Muscle layer of colon (tissue), 2 donors: Measurements from ENCODE around the gene KCNIP1.

Experiments used
- H3K27ac ChIP-seq: one replicate; pipeline ENCODE4 v1.7.0; 2013; ENCODE audit warnings: low read depth, mild to moderate bottlenecking, low read length, moderate library complexity
- H3K27me3 ChIP-seq, 2 donors: one replicate each; pipeline ENCODE4 v1.7.0; 2013; ENCODE audit warnings: low read length in 2 of 2, mild to moderate bottlenecking in 2 of 2; ENCODE audit not compliant: insufficient read depth in 2 of 2, control insufficient read depth in 1 of 2
- H3K36me3 ChIP-seq: one replicate; pipeline ENCODE4 v1.7.0; 2013; ENCODE audit warnings: mild to moderate bottlenecking, low read length; ENCODE audit not compliant: insufficient read depth
- H3K4me1 ChIP-seq: one replicate; pipeline ENCODE4 v1.7.0; 2013; ENCODE audit warnings: mild to moderate bottlenecking, low read length; ENCODE audit not compliant: insufficient read depth
- H3K4me3 ChIP-seq, 2 donors: one replicate each; pipeline ENCODE4 v1.7.0; 2013; ENCODE audit warnings: low read length in 2 of 2, low read depth in 1 of 2, mild to moderate bottlenecking in 1 of 2, moderate library complexity in 1 of 2
- H3K9ac ChIP-seq: one replicate; pipeline ENCODE4 v1.7.0; 2013; ENCODE audit warnings: low read length
- H3K9me3 ChIP-seq: one replicate; pipeline ENCODE4 v1.7.0; 2013; ENCODE audit warnings: mild to moderate bottlenecking, low read length
- donor health status: abdominal sarcoma.
- donor health status: Adenocarcinoma of cecum.

KCNIP1 gene

DNA sequence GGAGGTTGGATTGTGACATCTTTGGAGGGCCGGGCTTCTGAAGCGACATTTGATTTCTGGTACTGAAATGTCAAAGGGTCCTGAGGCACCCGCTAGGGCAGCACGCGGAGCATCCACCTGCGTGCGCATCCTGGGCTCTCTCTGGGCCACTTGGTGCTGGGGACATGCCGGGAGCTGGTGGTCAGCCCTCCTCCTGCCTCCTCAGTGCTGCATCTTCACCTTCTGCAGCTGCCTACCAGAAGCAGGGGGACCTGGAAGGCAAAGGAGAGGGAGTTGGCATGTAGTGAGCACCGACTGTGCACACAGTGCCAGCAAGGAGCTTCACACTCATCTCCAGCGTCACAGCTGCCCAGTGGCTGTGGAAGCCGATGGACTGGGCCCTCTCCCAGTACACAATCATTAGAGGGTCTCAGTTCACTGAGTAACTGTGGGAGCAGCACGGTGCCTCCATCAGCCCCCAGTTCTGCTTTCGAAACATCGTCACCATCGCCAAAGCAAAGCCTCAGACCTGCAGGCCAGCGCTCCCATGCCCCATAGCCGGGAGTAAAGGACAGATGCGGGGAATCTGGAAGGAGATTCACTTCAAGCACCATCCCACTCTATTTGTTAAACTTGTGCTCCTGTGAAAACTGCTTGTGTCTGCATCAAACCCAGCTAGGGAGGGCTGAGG is 138.4 kb downstream of the KCNIP1 start:
- Histone ChIP-seq H3K27me3 (peaks cover 4 to 5% of the 10 kb centered on the region in 2 donors), H3K9me3 (no peaks in the 10 kb centered on the region), H3K4me3 (no peak overlapping the region), H3K36me3 (no peaks in the 10 kb centered on the region), H3K4me1 (no peaks in the 10 kb centered on the region), H3K27ac (no peak overlapping the region), H3K9ac (no peak overlapping the region)

DNA sequence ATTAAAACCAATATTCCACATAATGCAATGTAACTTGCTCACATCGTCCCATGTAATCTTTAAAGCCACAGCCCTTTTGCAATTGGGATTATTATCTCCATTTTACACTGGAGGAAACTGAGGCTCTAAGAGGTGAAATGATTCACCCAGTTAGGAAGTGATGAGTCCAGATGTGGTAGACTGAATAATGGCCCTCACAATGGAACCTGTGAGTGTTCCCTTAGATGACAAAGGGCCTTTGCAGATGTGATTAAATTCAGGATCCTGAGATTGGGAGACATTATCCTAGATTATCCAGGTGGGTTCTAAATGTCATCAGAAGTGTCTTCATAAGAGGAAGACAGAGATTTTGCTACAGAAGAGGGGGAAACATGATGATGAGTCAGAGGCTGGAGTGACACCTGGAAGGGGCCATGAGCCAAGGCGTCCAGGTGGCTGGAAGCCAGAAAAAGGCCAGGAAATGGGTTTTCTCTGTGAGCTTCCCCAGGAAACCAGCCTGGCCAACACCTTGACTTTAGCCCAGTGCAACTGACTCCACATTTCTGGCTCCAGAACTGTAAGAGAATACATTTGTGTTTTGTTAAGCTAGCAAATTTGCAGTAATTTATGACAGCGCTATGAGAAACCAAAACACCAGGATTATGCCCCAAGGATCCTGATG is 139.1 kb downstream of the KCNIP1 start:
- no peak overlapping the region for H3K4me3 ChIP-seq
- H3K9me3 ChIP-seq, result no peaks in the 10 kb centered on the region
- H3K36me3 ChIP-seq, result no peaks in the 10 kb centered on the region
- no peak overlapping the region for H3K9ac ChIP-seq
- H3K27ac ChIP-seq, result no peak overlapping the region
- H3K4me1 ChIP-seq, result no peaks in the 10 kb centered on the region
- H3K27me3 ChIP-seq, result peaks cover 4 to 5% of the 10 kb centered on the region in 2 donors

DNA sequence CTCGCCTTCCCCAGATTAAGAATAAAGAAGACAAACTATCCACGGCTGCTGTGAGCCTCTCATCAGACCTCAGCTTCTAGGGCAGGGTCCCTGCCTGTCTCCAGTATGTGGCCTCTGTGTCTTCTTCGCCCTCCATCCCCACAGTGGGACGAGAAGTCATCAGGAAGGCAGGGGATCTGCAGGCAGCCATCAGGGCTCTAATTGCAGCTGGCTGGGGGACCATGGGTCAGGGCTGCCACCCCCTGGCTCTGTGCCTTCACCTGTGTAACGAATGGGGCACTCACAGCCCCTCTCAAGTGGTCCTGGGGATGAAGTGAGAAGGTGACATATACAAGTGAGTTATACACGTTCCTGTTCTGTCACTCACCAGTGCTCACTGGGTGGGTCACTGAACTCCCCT is 139.8 kb downstream of the KCNIP1 start:
- no peaks in the 10 kb centered on the region for H3K4me1 ChIP-seq
- H3K4me3 ChIP-seq, result no peak overlapping the region
- peaks cover 4 to 5% of the 10 kb centered on the region in 2 donors for H3K27me3 ChIP-seq
- H3K9me3 ChIP-seq, result no peaks in the 10 kb centered on the region
- no peak overlapping the region for H3K9ac ChIP-seq
- no peak overlapping the region for H3K27ac ChIP-seq
- no peaks in the 10 kb centered on the region for H3K36me3 ChIP-seq

DNA sequence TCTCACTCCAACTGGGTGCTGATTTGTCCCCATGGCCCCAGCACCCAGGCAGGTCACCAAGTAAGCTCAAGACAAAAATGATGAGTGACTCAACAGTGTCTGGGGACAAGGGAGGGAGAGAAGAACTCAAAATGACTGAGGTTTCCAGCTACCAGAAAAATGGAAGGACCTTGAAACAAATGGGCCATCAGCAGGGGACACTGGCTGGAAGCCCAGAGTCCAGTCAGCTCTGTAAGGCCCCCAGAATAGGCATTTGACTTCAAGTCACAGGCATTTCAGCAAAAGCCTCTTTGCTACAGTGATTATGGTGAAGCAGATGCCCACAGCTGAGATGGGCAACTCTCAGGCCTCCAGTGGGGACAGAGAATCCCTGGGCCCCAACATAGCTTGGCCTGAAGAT is 140.7 kb downstream of the KCNIP1 start:
- H3K4me1 ChIP-seq, result no peaks in the 10 kb centered on the region
- no peak overlapping the region for H3K9ac ChIP-seq
- H3K9me3 ChIP-seq, result no peaks in the 10 kb centered on the region
- H3K27ac ChIP-seq, result no peak overlapping the region
- H3K4me3 ChIP-seq, result no peak overlapping the region
- no peaks in the 10 kb centered on the region for H3K36me3 ChIP-seq
- H3K27me3 ChIP-seq, result peaks cover 4 to 5% of the 10 kb centered on the region in 2 donors

- H3K9me3 ChIP-seq, result no peaks in the 10 kb centered on the region
- no peak overlapping the region for H3K4me3 ChIP-seq
- H3K9ac ChIP-seq, result no peak overlapping the region
- no peaks in the 10 kb centered on the region for H3K27me3 ChIP-seq
- H3K4me1 ChIP-seq, result no peaks in the 10 kb centered on the region
- H3K27ac ChIP-seq, result no peak overlapping the region
- H3K36me3 ChIP-seq, result no peaks in the 10 kb centered on the region
These were observed 144.7 kb downstream of the KCNIP1 start for GRCh38 chr5:170648541-170648940.

DNA sequence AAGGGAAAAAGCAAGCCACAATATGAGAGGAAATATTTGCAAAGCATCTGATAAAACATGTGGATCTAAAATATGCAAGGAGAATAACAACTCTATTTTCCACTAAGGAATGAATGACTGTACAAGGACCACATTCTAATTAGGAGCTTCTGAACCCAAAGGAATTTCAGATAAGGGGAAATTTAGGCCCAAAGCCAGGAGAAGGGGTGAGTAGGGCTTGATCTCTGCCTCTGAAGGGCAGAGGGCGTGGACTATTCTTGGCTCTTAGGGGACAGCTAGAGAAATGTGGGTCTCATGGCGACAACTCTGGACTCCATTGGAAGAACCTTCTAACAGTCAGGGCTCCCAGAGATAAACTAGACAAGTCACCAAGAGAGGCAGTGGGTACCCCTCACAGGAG is 147.0 kb downstream of the KCNIP1 start:
- no peak overlapping the region for H3K27ac ChIP-seq
- no peaks in the 10 kb centered on the region for H3K27me3 ChIP-seq
- no peaks in the 10 kb centered on the region for H3K36me3 ChIP-seq
- H3K4me1 ChIP-seq, result no peaks in the 10 kb centered on the region
- H3K4me3 ChIP-seq, result no peak overlapping the region
- H3K9ac ChIP-seq, result no peak overlapping the region
- H3K9me3 ChIP-seq, result no peaks in the 10 kb centered on the region

- H3K9me3 ChIP-seq, result no peaks in the 10 kb centered on the region
- no peak overlapping the region for H3K27ac ChIP-seq
- no peaks in the 10 kb centered on the region for H3K36me3 ChIP-seq
- H3K9ac ChIP-seq, result no peak overlapping the region
- no peak overlapping the region for H3K4me3 ChIP-seq
- H3K4me1 ChIP-seq, result no peaks in the 10 kb centered on the region
- no peaks in the 10 kb centered on the region for H3K27me3 ChIP-seq
These were observed 147.9 kb downstream of the KCNIP1 start for GRCh38 chr5:170651604-170652277.

DNA sequence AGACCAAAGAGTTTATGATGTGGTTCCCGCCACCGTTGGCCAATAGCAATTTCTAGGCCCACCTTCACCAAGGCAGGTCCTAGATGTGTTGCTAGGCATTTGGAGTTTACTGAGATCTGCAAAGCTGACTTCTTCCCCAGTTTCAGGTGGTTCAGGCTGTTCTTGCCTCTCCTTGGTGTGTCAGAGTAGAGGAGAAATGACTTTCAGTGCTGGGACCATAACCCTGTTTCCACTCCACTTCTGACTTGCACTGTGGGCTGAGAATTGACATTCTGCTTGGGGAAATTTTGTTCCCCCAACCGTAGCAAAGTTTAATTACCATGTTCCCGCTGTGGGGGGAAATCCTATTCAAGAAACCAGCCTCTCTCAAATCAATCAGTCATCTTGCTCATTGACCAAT is 151.7 kb downstream of the KCNIP1 start:
- H3K9ac ChIP-seq, result no peak overlapping the region
- H3K4me3 ChIP-seq, result no peak overlapping the region
- H3K36me3 ChIP-seq, result no peaks in the 10 kb centered on the region
- H3K27ac ChIP-seq, result no peak overlapping the region
- H3K27me3 ChIP-seq, result no peaks in the 10 kb centered on the region
- H3K4me1 ChIP-seq, result no peaks in the 10 kb centered on the region
- no peaks in the 10 kb centered on the region for H3K9me3 ChIP-seq

GRCh38 chr5:170655920-170656319 is 152.1 kb downstream of the KCNIP1 start:
- H3K27ac ChIP-seq, result no peak overlapping the region
- no peaks in the 10 kb centered on the region for H3K9me3 ChIP-seq
- H3K9ac ChIP-seq, result no peak overlapping the region
- H3K36me3 ChIP-seq, result no peaks in the 10 kb centered on the region
- no peak overlapping the region for H3K4me3 ChIP-seq
- no peaks in the 10 kb centered on the region for H3K27me3 ChIP-seq
- no peaks in the 10 kb centered on the region for H3K4me1 ChIP-seq

DNA sequence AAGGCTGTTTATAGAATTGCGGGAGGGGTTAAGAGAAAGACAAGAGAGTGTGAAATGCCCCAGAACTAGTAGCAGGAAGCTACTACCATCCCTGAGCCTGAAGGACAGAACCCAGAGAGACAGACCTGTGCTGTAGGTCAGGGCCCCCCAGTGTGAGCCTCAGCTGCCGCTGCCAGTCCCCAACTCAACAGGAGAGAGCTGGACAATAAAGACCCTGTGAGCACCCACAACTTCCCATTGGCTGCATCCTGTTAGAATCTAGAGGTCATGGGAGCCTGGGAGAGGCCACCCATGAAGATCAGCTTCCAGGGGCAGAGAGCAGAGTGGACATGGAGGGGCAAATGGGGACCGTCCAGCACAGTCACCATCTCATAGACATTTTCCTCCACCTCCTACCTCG is 152.5 kb downstream of the KCNIP1 start:
- no peaks in the 10 kb centered on the region for H3K27me3 ChIP-seq
- no peak overlapping the region for H3K4me3 ChIP-seq
- no peaks in the 10 kb centered on the region for H3K36me3 ChIP-seq
- H3K9ac ChIP-seq, result no peak overlapping the region
- H3K27ac ChIP-seq, result no peak overlapping the region
- no peaks in the 10 kb centered on the region for H3K4me1 ChIP-seq
- no peaks in the 10 kb centered on the region for H3K9me3 ChIP-seq

GRCh38 chr5:170660531-170660930 is 156.7 kb downstream of the KCNIP1 start:
- H3K27ac ChIP-seq, result no peak overlapping the region
- no peaks in the 10 kb centered on the region for H3K9me3 ChIP-seq
- H3K36me3 ChIP-seq, result no peaks in the 10 kb centered on the region
- H3K4me3 ChIP-seq, result no peak overlapping the region
- H3K4me1 ChIP-seq, result no peaks in the 10 kb centered on the region
- no peaks in the 10 kb centered on the region for H3K27me3 ChIP-seq
- H3K9ac ChIP-seq, result no peak overlapping the region
